WTC11 (cell line): Measurements from ENCODE around the gene FYN. TPM values are rescaled to one million over a fixed set of nuclear protein-coding genes. Genes with fewer than 3 reads are reported as not detected.

ENCODE experiments used
- ATAC-seq: fragments of 200-7000 bp; cut with Tn5 transposase; 2 replicates; pipeline ENCODE4 v1.10.0; 2021; ENCODE audit warnings: mild to moderate bottlenecking, moderate library complexity
- CTCF ChIA-PET: fragments of 300-600 bp; sonication (Branson Sonifier 250); formaldehyde crosslinking; loops from one replicate; lab custom pipeline; 2021; ENCODE audit warnings: antibody characterized with exemption; lab: Charles Lee
- POLR2A ChIA-PET: fragments of 350-600 bp; sonication (Branson Sonifier 250); formaldehyde crosslinking; loops from one replicate; lab custom pipeline; 2021; ENCODE audit warnings: antibody characterized with exemption; lab: Charles Lee
- DNase-seq: peaks from one replicate; pipeline ENCODE4 v3.0.0; 2021; ENCODE audit warnings: low spot score
- H3K27ac Mint-ChIP-seq: 2 replicates; pipeline ENCODE4 v1.8.0; 2021; ENCODE audit warnings: mixed read lengths
- H3K27me3 Mint-ChIP-seq: 2 replicates; pipeline ENCODE4 v1.8.0; 2021; ENCODE audit warnings: low read depth, mild to moderate bottlenecking, moderate library complexity, mixed read lengths
- H3K36me3 Mint-ChIP-seq: 2 replicates; pipeline ENCODE4 v1.8.0; 2021; ENCODE audit warnings: mixed read lengths
- H3K4me1 Mint-ChIP-seq: 2 replicates; pipeline ENCODE4 v1.8.0; 2022; ENCODE audit warnings: mixed read lengths
- H3K4me3 Mint-ChIP-seq: 2 replicates; pipeline ENCODE4 v1.8.0; 2021; ENCODE audit warnings: mild to moderate bottlenecking, moderate library complexity, mixed read lengths
- H3K9me3 Mint-ChIP-seq: 2 replicates; pipeline ENCODE4 v1.8.0; 2021; ENCODE audit warnings: mixed read lengths
- ATF2 ChIP-seq: sonication (generic); formaldehyde crosslinking; IDR thresholded peaks from 2 replicates; pipeline ENCODE4 v1.8.1; 2022; ENCODE audit warnings: low read depth, missing genetic modification reagents, borderline replicate concordance
- GRHL2 ChIP-seq: fragments of 250-450 bp; sonication (Bioruptor Pico); IDR thresholded peaks from 2 replicates; pipeline ENCODE4 v1.8.0; 2022; ENCODE audit warnings: mild to moderate bottlenecking, moderate library complexity; ENCODE audit not compliant: insufficient replicate concordance, severe bottlenecking
- IRF2 ChIP-seq: sonication (generic); formaldehyde crosslinking; IDR thresholded peaks from 2 replicates; pipeline ENCODE4 v1.8.0; 2022; ENCODE audit warnings: low read depth, missing genetic modification reagents, borderline replicate concordance
- MXD4 ChIP-seq: fragments of 250-450 bp; sonication (Bioruptor Pico); IDR thresholded peaks from 2 replicates; pipeline ENCODE4 v1.8.0; 2021; ENCODE audit warnings: mild to moderate bottlenecking, moderate library complexity, borderline replicate concordance
- TEAD4 ChIP-seq: sonication (generic); formaldehyde crosslinking; IDR thresholded peaks from 2 replicates; pipeline ENCODE4 v1.8.0; 2022; ENCODE audit warnings: mild to moderate bottlenecking, missing genetic modification reagents
- USF1 ChIP-seq: sonication (generic); formaldehyde crosslinking; IDR thresholded peaks from 2 replicates; pipeline ENCODE4 v1.8.0; 2022; ENCODE audit warnings: mild to moderate bottlenecking, missing genetic modification reagents
- ZBTB21 ChIP-seq: sonication (generic); formaldehyde crosslinking; IDR thresholded peaks from 2 replicates; pipeline ENCODE4 v1.8.1; 2023; ENCODE audit warnings: mild to moderate bottlenecking, missing genetic modification reagents, borderline replicate concordance
- total RNA-seq: library from RNA; stranded (reverse); gene quantifications from 3 replicates; pipeline ENCODE4 v1.2.3, GENCODE V29; 2021
- TF ChIP-seq, protein P1 (sequence below): fragments of 250-450 bp; sonication (Bioruptor Pico); IDR thresholded peaks from 2 replicates; pipeline ENCODE4 v1.9.0; 2021; ENCODE audit warnings: mild to moderate bottlenecking, borderline replicate concordance
- TF ChIP-seq, protein P2 (sequence below): sonication (generic); formaldehyde crosslinking; IDR thresholded peaks from 2 replicates; pipeline ENCODE4 v1.8.0; 2022; ENCODE audit warnings: mild to moderate bottlenecking, missing genetic modification reagents
- TF ChIP-seq, protein P3 (sequence below): sonication (generic); formaldehyde crosslinking; IDR thresholded peaks from 2 replicates; pipeline ENCODE4 v1.8.1; 2022; ENCODE audit warnings: mild to moderate bottlenecking, moderate library complexity, missing genetic modification reagents
- TF ChIP-seq, protein P4 (sequence below): fragments of 250-450 bp; sonication (Bioruptor Pico); IDR thresholded peaks from 2 replicates; pipeline ENCODE4 v1.9.0; 2021; ENCODE audit warnings: mild to moderate bottlenecking
- TF ChIP-seq, protein P5 (sequence below): sonication (generic); formaldehyde crosslinking; IDR thresholded peaks from 2 replicates; pipeline ENCODE4 v1.8.1; 2022; ENCODE audit warnings: low read depth, mild to moderate bottlenecking, moderate library complexity, missing genetic modification reagents, borderline replicate concordance
- TF ChIP-seq, protein P6 (sequence below): sonication (generic); formaldehyde crosslinking; IDR thresholded peaks from 2 replicates; pipeline ENCODE4 v1.8.0; 2022; ENCODE audit warnings: missing genetic modification reagents

Gene FYN
- total RNA-seq, 1 experiment from 2014 or later = 63.9 TPM

- POLR2A ChIA-PET = no interaction called here
- CTCF ChIA-PET = interaction anchor here (1.1 kb wide), 1 partner anchor 132 kb away, joined by 3 read pairs; no protein-coding TSS in a partner anchor
- peaks cover 31% of the 10 kb centered on the region for H3K4me1 Mint-ChIP-seq
- H3K27ac Mint-ChIP-seq = no peak overlapping the region; the same call in 1 of the 2 replicates
- no peak overlapping the region for H3K4me3 Mint-ChIP-seq
- no peaks in the 10 kb centered on the region for H3K36me3 Mint-ChIP-seq
- no peak for DNase-seq
- H3K9me3 Mint-ChIP-seq = no peaks in the 10 kb centered on the region
- H3K27me3 Mint-ChIP-seq = no peaks in the 10 kb centered on the region
- TF ChIP-seq TEAD4 (no peak), MXD4 (CRISPR knock-in tag) (no peak), ATF2 (CRISPR knock-in tag) (no peak), ZBTB21 (CRISPR knock-in tag) (no peak), USF1 (CRISPR knock-in tag) (no peak), IRF2 (CRISPR knock-in tag) (no peak), GRHL2 (CRISPR knock-in tag) (no peak)
- TF ChIP-seq, protein P1, sequence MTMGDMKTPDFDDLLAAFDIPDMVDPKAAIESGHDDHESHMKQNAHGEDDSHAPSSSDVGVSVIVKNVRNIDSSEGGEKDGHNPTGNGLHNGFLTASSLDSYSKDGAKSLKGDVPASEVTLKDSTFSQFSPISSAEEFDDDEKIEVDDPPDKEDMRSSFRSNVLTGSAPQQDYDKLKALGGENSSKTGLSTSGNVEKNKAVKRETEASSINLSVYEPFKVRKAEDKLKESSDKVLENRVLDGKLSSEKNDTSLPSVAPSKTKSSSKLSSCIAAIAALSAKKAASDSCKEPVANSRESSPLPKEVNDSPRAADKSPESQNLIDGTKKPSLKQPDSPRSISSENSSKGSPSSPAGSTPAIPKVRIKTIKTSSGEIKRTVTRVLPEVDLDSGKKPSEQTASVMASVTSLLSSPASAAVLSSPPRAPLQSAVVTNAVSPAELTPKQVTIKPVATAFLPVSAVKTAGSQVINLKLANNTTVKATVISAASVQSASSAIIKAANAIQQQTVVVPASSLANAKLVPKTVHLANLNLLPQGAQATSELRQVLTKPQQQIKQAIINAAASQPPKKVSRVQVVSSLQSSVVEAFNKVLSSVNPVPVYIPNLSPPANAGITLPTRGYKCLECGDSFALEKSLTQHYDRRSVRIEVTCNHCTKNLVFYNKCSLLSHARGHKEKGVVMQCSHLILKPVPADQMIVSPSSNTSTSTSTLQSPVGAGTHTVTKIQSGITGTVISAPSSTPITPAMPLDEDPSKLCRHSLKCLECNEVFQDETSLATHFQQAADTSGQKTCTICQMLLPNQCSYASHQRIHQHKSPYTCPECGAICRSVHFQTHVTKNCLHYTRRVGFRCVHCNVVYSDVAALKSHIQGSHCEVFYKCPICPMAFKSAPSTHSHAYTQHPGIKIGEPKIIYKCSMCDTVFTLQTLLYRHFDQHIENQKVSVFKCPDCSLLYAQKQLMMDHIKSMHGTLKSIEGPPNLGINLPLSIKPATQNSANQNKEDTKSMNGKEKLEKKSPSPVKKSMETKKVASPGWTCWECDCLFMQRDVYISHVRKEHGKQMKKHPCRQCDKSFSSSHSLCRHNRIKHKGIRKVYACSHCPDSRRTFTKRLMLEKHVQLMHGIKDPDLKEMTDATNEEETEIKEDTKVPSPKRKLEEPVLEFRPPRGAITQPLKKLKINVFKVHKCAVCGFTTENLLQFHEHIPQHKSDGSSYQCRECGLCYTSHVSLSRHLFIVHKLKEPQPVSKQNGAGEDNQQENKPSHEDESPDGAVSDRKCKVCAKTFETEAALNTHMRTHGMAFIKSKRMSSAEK (CRISPR knock-in tag) = no peak
- TF ChIP-seq, protein P2, sequence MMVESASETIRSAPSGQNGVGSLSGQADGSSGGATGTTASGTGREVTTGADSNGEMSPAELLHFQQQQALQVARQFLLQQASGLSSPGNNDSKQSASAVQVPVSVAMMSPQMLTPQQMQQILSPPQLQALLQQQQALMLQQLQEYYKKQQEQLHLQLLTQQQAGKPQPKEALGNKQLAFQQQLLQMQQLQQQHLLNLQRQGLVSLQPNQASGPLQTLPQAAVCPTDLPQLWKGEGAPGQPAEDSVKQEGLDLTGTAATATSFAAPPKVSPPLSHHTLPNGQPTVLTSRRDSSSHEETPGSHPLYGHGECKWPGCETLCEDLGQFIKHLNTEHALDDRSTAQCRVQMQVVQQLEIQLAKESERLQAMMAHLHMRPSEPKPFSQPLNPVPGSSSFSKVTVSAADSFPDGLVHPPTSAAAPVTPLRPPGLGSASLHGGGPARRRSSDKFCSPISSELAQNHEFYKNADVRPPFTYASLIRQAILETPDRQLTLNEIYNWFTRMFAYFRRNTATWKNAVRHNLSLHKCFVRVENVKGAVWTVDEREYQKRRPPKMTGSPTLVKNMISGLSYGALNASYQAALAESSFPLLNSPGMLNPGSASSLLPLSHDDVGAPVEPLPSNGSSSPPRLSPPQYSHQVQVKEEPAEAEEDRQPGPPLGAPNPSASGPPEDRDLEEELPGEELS (CRISPR knock-in tag) = no peak
- TF ChIP-seq, protein P3, sequence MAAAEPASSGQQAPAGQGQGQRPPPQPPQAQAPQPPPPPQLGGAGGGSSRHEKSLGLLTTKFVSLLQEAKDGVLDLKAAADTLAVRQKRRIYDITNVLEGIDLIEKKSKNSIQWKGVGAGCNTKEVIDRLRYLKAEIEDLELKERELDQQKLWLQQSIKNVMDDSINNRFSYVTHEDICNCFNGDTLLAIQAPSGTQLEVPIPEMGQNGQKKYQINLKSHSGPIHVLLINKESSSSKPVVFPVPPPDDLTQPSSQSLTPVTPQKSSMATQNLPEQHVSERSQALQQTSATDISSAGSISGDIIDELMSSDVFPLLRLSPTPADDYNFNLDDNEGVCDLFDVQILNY (CRISPR knock-in tag) = no peak
- TF ChIP-seq, protein P4, sequence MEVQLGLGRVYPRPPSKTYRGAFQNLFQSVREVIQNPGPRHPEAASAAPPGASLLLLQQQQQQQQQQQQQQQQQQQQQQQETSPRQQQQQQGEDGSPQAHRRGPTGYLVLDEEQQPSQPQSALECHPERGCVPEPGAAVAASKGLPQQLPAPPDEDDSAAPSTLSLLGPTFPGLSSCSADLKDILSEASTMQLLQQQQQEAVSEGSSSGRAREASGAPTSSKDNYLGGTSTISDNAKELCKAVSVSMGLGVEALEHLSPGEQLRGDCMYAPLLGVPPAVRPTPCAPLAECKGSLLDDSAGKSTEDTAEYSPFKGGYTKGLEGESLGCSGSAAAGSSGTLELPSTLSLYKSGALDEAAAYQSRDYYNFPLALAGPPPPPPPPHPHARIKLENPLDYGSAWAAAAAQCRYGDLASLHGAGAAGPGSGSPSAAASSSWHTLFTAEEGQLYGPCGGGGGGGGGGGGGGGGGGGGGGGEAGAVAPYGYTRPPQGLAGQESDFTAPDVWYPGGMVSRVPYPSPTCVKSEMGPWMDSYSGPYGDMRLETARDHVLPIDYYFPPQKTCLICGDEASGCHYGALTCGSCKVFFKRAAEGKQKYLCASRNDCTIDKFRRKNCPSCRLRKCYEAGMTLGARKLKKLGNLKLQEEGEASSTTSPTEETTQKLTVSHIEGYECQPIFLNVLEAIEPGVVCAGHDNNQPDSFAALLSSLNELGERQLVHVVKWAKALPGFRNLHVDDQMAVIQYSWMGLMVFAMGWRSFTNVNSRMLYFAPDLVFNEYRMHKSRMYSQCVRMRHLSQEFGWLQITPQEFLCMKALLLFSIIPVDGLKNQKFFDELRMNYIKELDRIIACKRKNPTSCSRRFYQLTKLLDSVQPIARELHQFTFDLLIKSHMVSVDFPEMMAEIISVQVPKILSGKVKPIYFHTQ (CRISPR knock-in tag) = no peak
- TF ChIP-seq, protein P5, sequence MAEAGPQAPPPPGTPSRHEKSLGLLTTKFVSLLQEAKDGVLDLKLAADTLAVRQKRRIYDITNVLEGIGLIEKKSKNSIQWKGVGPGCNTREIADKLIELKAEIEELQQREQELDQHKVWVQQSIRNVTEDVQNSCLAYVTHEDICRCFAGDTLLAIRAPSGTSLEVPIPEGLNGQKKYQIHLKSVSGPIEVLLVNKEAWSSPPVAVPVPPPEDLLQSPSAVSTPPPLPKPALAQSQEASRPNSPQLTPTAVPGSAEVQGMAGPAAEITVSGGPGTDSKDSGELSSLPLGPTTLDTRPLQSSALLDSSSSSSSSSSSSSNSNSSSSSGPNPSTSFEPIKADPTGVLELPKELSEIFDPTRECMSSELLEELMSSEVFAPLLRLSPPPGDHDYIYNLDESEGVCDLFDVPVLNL (CRISPR knock-in tag) = no peak
- TF ChIP-seq, protein P6, sequence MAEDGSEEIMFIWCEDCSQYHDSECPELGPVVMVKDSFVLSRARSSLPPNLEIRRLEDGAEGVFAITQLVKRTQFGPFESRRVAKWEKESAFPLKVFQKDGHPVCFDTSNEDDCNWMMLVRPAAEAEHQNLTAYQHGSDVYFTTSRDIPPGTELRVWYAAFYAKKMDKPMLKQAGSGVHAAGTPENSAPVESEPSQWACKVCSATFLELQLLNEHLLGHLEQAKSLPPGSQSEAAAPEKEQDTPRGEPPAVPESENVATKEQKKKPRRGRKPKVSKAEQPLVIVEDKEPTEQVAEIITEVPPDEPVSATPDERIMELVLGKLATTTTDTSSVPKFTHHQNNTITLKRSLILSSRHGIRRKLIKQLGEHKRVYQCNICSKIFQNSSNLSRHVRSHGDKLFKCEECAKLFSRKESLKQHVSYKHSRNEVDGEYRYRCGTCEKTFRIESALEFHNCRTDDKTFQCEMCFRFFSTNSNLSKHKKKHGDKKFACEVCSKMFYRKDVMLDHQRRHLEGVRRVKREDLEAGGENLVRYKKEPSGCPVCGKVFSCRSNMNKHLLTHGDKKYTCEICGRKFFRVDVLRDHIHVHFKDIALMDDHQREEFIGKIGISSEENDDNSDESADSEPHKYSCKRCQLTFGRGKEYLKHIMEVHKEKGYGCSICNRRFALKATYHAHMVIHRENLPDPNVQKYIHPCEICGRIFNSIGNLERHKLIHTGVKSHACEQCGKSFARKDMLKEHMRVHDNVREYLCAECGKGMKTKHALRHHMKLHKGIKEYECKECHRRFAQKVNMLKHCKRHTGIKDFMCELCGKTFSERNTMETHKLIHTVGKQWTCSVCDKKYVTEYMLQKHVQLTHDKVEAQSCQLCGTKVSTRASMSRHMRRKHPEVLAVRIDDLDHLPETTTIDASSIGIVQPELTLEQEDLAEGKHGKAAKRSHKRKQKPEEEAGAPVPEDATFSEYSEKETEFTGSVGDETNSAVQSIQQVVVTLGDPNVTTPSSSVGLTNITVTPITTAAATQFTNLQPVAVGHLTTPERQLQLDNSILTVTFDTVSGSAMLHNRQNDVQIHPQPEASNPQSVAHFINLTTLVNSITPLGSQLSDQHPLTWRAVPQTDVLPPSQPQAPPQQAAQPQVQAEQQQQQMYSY = no peak
- ATAC-seq = no peak
These were observed 78.4 kb downstream of the FYN start for GRCh38 chr6:111794727-111795452.
